Ovary (tissue), 3 donors: ENCODE measurements around the gene HVCN1.

Experiments
- CTCF ChIP-seq, 3 donors: fragments of 450-650 bp in 2 of 3; fragments of 200-600 bp in 1 of 3; IDR thresholded peaks; one replicate each; pipeline versions ENCODE4 v1.5.1 to v1.8.0; 2016 to 2022; ENCODE audit warnings: antibody characterized with exemption in 3 of 3, mild to moderate bottlenecking in 1 of 3
- EP300 ChIP-seq: sonication (generic); formaldehyde crosslinking; IDR thresholded peaks from one replicate; pipeline ENCODE4 v1.6.1; 2017; ENCODE audit warnings: antibody characterized with exemption
- POLR2A ChIP-seq: fragments of 450-650 bp; IDR thresholded peaks from one replicate; pipeline ENCODE4 v1.6.1; 2017; ENCODE audit warnings: antibody characterized with exemption, mild to moderate bottlenecking, moderate library complexity
- donor health status: DM: no; HTN: no; CAD: no.

- TF ChIP-seq POLR2A: no peak
- no peak for TF ChIP-seq CTCF (IDR thresholded peaks at IDR 0.05)
- TF ChIP-seq EP300: no peak
These were observed 37.1 kb upstream of the HVCN1 start for GRCh38 chr12:110726028-110726427.
